HG02981 (cell line): ENCODE data around the gene RIMBP2.

Experiments
- ATAC-seq: cut with Tn5 transposase; IDR thresholded peaks from one replicate; pipeline ENCODE4 v1.9.1; 2021; ENCODE audit warnings: mild to moderate bottlenecking, moderate library complexity; ENCODE audit not compliant: unreplicated experiment

The RIMBP2 gene

GRCh38 chr12:130683080-130683479 lies 33.0 kb downstream of the RIMBP2 start:
- no peak for ATAC-seq

GRCh38 chr12:130680451-130680990 lies 35.6 kb downstream of the RIMBP2 start:
- no peak for ATAC-seq

GRCh38 chr12:130677957-130678558 lies 38.0 kb downstream of the RIMBP2 start:
- ATAC-seq: no peak

DNA sequence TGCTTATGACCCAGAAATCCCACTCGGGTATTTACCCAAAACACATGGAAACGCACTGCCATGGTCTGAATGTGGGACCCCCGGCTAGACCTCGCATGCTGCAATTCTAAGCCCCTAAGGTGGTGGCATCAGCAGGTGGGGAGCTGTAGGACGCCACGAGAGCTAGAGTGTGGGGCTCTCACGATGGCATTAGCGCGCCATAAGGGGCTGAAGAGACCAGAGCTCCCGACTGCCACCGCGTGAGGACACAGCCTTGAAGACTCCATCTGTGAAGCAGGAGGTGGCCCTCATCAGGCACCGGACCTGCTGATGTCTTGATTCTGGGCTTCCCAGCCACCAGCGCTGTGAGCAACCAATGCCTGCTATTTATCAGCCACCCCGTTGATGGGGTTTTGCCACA lies 40.3 kb downstream of the RIMBP2 start:
- no peak for ATAC-seq

- no peak for ATAC-seq
These were observed 41.0 kb downstream of the RIMBP2 start for GRCh38 chr12:130675121-130675520.

DNA sequence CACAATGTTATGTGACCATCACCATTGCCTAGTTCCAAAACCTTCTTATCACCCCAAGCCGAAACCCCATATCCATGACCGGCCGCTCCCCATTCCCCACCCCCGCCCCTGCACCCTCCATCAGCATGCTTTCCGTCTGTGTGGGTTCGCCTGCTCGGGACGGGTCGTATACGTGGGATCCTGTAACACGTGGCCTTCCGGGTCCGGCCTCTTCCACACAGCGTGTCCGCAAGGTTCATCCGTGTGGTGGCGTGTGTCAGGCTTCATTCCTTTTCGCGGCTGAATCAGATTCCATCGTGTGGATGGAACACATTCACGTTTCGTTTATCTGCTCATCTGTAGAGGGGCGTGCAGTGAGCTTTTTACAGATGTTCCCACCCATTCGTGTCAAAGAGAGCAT lies 41.4 kb downstream of the RIMBP2 start:
- ATAC-seq: no peak

DNA sequence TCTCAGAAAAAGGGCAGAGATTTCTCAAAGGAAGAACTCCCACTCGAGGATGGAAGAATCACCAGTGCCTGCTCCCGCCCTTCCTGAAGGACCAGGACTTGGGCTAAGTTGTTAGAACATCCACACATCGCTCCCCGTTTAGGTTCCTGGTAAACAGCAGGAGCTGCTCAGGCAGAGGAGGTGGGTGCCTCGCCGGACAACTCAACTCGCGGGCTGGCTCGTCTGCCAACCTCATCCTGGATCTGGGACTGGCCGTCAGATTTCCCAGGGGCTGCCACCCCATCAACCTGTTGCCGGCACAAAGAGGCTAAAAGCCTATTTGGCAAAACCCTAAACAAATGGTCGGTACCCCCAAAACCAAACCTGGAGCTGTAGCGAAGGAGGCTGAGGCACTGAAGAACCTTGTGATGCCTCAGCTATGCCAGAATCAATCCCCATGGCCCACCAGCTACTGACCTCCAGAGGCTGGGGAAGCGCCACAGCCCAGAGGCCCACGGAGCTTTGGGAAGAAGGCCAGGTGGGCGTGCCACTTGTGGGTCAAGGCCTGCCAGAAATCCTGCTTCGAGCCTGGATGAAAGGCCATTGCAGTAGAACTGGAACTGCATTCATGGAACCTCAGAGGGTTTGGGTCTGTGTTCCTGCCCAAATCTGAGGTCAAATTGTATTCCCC lies 42.9 kb downstream of the RIMBP2 start:
- no peak for ATAC-seq

- no peak for ATAC-seq
These were observed 43.8 kb downstream of the RIMBP2 start for GRCh38 chr12:130672089-130672820.

DNA sequence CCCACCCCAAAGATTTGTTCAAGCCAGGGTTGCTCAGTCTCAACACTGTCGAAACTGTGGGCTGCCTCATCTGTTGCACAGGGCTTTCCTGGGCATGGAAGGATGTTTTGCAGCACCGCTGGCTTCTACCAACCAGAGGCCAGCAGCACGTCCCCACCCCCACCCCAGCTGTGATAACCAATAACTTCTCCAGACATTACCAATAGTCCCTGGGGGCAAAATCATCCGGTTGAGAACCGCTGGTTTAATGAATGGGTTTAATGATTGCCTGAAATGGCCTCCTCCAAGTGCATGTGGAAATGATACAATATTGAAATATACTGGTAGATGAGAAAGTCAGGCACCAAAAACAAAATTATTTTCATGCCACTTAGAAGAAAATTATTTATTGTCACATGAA lies 44.5 kb downstream of the RIMBP2 start:
- no peak for ATAC-seq

GRCh38 chr12:130669797-130670196 lies 46.3 kb downstream of the RIMBP2 start:
- no peak for ATAC-seq

DNA sequence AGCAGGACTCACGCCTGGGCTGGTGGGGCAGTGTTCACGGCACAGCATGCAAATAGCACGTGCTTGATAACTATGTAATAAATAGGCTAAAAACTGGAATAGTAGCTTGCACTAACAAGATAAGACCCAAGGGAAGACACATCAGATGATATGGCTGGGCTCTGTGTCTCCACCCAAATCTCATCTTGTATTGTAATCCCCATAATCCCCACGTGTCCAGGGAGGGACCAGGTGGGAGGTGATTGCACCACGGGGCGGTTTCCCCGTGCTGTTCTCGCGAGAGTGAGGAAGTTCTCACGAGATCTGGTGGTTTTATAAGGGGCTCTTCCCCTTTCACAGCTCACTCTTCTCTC lies 46.9 kb downstream of the RIMBP2 start:
- no peak for ATAC-seq

DNA sequence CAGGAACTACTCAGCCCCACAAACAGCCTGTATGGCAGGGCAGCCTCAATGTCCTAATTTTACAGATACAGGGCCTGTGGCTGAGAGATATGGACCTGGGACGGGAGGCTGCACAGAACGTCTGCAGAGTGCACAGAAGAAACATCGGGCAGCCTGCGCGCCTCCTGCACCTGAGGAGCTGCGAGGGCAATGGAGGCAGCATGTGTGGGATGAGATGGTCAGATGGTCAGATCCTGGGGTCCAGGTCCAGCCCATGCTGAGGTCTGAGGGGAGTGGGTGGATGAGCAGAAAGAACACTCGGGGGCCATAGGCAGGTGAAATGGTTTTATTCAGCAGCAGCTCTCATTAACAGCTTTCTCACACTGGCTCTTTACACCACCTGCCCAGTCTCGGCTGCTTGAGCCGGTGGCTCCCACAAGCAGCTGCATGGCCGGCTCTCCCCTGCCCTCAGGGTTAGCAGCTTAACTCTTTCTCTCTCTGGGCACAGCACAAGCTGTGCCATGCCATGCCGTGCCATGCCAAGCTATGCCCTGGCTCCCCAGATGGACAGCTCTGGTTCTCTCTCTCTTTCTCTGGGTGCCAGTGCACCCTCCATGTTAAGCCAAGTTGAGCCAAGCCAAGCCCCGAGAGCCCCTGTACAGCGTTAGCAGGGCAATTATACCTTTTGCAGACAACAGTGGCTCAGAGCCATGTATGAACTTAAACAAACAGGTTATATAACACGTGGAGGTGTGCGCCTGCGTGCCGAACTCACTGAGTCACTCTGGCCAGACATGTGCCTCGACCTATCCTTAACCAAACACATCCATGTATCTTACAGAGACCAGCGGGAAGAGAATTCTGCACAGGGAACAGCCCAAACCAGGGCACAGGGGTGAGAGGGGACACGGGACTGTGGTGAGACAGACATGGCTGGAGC lies 47.6 kb downstream of the RIMBP2 start:
- no peak for ATAC-seq

DNA sequence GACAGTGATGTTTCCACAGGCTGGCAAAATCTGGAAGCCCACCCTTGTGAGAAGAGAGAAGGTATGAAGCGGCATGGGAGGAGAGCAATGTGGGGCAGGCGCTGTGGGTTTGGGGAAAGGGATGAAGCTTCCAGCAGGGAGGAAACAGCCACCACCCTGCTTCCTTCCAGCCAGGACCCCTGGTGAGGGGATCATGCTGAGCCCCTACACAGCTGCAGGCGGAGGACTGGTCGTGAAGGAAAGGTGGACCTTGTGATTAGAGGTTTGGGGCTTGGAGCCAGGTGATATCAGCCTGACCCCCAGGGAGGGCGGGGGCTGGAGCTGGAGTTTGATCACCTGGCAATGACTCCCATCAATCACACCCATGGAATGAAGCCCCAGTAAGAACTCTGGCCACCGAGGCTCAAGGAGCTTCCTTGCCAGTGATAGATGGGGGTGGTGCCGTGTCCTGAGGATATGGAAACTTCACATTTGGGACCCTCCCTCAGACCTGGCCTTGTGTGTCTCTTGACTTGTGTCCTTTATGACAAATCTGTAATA lies 48.6 kb downstream of the RIMBP2 start:
- no peak for ATAC-seq

- no peak for ATAC-seq
These were observed 49.5 kb downstream of the RIMBP2 start for GRCh38 chr12:130666645-130667044.

DNA sequence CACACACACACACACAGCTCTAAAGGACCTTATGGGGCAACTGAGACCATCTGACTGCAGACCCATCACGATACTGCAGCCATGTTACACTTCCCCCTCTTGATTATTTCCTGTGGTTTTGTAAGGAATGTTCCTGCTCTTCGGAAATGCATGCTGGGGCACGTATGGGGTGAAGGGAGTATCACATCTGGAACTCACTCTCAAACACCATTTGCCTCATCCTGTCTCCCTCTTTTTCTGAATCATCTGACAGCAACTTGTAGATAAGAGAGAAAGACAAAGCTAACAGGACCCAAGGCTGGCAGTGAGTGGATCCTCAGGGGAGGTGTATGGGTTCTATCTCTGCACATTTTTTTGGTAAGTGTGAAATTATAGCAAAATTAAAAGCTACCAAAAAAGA lies 50.3 kb downstream of the RIMBP2 start:
- ATAC-seq: no peak

DNA sequence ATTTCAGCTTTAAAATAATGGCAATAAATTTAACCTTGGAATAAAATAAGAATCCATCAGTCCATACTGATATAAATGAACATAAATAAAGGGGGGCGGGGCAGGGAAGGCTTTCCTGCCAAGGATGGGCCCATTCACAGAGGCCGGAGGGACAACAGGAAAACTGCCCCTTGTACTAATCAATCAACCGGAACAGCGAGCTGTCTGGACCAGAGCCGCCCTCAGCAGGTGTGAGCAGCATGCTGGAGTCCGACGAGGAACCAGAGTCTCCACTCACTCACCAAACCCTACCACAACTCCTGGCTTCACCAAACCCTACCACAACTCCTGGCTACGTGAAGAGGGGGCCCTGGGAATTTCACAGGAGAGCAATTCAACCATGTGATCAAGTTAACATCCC lies 51.3 kb downstream of the RIMBP2 start:
- no peak for ATAC-seq

- ATAC-seq: no peak
These were observed 51.8 kb downstream of the RIMBP2 start for GRCh38 chr12:130664252-130664651.

DNA sequence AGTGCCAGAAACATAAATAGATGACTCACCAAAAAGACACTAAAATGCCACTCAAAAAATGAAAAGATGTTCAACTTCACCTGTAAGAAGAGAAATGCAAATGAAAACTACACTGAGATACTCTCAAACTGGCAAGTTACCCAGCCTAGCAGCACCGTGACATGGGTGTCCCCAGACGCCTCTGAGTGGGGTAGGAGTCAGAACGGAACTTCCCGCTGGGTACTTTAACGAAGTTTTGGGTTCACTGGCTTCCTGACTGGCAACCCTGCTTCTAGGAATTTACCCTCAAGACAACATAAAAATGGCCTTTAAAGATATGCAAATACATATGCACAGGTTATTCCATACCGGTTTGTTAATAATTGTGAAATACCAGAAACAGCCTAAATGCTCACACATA lies 52.6 kb downstream of the RIMBP2 start:
- ATAC-seq: no peak

GRCh38 chr12:130661486-130662255 lies 54.4 kb downstream of the RIMBP2 start:
- no peak for ATAC-seq

- ATAC-seq: no peak
These were observed 55.0 kb downstream of the RIMBP2 start for GRCh38 chr12:130661059-130661458.
